Naive thymus-derived CD4-positive, alpha-beta T cell (primary cell): ENCODE results near the gene MAP3K1. TPM values are rescaled to one million over a fixed set of nuclear protein-coding genes. Genes with fewer than 3 reads are reported as not detected.

Experiments
- ATAC-seq: fragments of 150-1000 bp; cut with Tn5 transposase; 2 replicates; pipeline ENCODE4 v1.10.0; 2021; ENCODE audit warnings: mild to moderate bottlenecking, moderate library complexity
- CTCF ChIA-PET: fragments of 350-600 bp; sonication (Branson Sonifier 250); formaldehyde crosslinking; loops from one replicate; lab custom pipeline; 2021; ENCODE audit warnings: antibody characterized with exemption; lab: Charles Lee
- POLR2A ChIA-PET: fragments of 350-600 bp; sonication (Branson Sonifier 250); formaldehyde crosslinking; loops from one replicate; lab custom pipeline; 2021; ENCODE audit warnings: antibody characterized with exemption, inconsistent platforms; lab: Charles Lee
- DNase-seq, 9 donors: peaks; one replicate each; pipeline versions ENCODE4 v3.0.0 to v3.0.0-alpha.2; 2020 to 2022; ENCODE audit warnings: mixed read lengths in 1 of 9
- H3K27ac ChIP-seq: one replicate; pipeline ENCODE4 v1.7.0; 2013; ENCODE audit warnings: mild to moderate bottlenecking, low read depth, low read length, moderate library complexity
- H3K27me3 ChIP-seq, 2 donors: one replicate each; pipeline ENCODE4 v1.7.0; 2013; ENCODE audit warnings: low read length in 2 of 2, mild to moderate bottlenecking in 2 of 2, moderate library complexity in 2 of 2; ENCODE audit not compliant: control insufficient read depth in 2 of 2, insufficient read depth in 2 of 2
- H3K36me3 ChIP-seq, 3 experiments: 1 replicate in 2 of 3; 2 replicates in 1 of 3; pipeline ENCODE4 v1.7.0; 2013; ENCODE audit warnings: low read length in 3 of 3, mild to moderate bottlenecking in 3 of 3, moderate library complexity in 1 of 3; ENCODE audit not compliant: insufficient read depth in 3 of 3, control insufficient read depth in 2 of 3
- H3K4me1 ChIP-seq, 2 donors: one replicate each; pipeline ENCODE4 v1.7.0; 2013; ENCODE audit warnings: low read length in 2 of 2, mild to moderate bottlenecking in 2 of 2, moderate library complexity in 1 of 2; ENCODE audit not compliant: control insufficient read depth in 2 of 2, insufficient read depth in 2 of 2
- H3K4me3 ChIP-seq: 2 replicates; pipeline ENCODE4 v1.7.0; 2013; ENCODE audit warnings: mild to moderate bottlenecking, low read length
- H3K9me3 ChIP-seq, 3 experiments: 1 replicate in 2 of 3; 2 replicates in 1 of 3; pipeline ENCODE4 v1.7.0; 2013; ENCODE audit warnings: low read length in 3 of 3; ENCODE audit not compliant: control insufficient read depth in 2 of 3
- H3K27ac Mint-ChIP-seq, 9 donors: one replicate each; pipeline ENCODE4 v1.8.0; 2020 to 2022; ENCODE audit warnings: mixed read lengths in 9 of 9, mild to moderate bottlenecking in 8 of 9, moderate library complexity in 5 of 9, inconsistent platforms in 2 of 9
- H3K27me3 Mint-ChIP-seq, 5 donors: one replicate each; pipeline ENCODE4 v1.8.0; 2021 to 2022; ENCODE audit warnings: mixed read lengths in 5 of 5, mild to moderate bottlenecking in 1 of 5
- H3K36me3 Mint-ChIP-seq, 5 donors: one replicate each; pipeline ENCODE4 v1.8.0; 2020 to 2022; ENCODE audit warnings: mixed read lengths in 5 of 5, mild to moderate bottlenecking in 3 of 5, inconsistent platforms in 1 of 5
- H3K4me1 Mint-ChIP-seq, 7 donors: one replicate each; pipeline ENCODE4 v1.8.0; 2020 to 2022; ENCODE audit warnings: mixed read lengths in 7 of 7, mild to moderate bottlenecking in 3 of 7, inconsistent platforms in 1 of 7
- H3K4me3 Mint-ChIP-seq, 10 donors: one replicate each; pipeline ENCODE4 v1.8.0; 2020 to 2022; ENCODE audit warnings: mild to moderate bottlenecking in 10 of 10, mixed read lengths in 10 of 10, moderate library complexity in 6 of 10, inconsistent platforms in 2 of 10
- H3K9me3 Mint-ChIP-seq, 11 donors: one replicate each; pipeline ENCODE4 v1.8.0; 2020 to 2022; ENCODE audit warnings: mixed read lengths in 11 of 11, mild to moderate bottlenecking in 4 of 11, inconsistent platforms in 1 of 11, moderate library complexity in 1 of 11
- intact Hi-C, 2 donors: fragments of 100-400 bp; cut with micrococcal nuclease; formaldehyde crosslinking; loops; one replicate each; pipeline ENCODE4 v1.15.1; 2023
- polyA plus RNA-seq, 2 donors: library from polyadenylated mRNA; unstranded; fragments of 300-500 nt; fragmentation: Illumina TruSeq; gene quantifications; one replicate each; pipeline ENCODE4 v1.2.3, GENCODE V29; 2021
- total RNA-seq, 6 experiments: library from RNA in 5 of 6; stranded (reverse) in 5 of 6; gene quantifications; 1 replicate in 5 of 6; 2 replicates in 1 of 6; pipeline ENCODE4 v1.2.3 and lab custom pipeline; 2021 to 2026

The MAP3K1 gene
- total and polyA plus RNA-seq, 7 experiments from 2014 or later, result 43.0 to 85.4 (median 61.8) TPM

DNA sequence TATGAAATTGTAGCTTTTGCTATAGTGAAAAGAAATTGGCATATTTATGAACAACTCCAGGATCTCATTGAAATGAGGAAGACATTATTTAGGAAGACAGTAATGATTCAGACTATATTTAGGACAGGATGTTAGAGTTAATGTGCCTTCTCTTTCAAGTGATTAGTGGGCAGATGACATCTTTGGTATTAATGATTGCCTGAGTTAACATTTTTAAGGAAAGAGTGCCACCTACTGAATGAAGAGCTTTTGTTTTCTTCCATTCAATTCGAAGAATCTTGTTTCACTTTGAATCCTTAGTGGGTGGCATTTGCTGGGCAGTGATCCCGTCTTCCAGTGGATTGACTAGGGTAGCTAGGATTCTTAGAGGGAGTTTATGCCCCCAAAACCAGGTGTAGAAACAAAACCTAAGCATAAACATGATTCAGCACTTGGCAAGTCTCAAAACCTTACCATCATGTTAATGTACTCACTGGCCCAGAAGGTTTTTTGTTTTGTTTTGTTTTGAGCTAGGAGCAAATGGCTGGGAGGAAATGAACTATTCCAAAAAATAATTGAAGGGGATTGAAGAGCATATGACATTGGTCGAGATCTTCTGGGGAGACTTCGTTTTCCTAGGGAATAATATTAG lies 23.2 kb downstream of the MAP3K1 start:
- H3K9me3 Mint-ChIP-seq, result no peaks in the 10 kb centered on the region
- no peaks in the 10 kb centered on the region for H3K36me3 Mint-ChIP-seq
- peak; percentile 75 for ATAC-seq
- H3K27me3 ChIP-seq, result no peaks in the 10 kb centered on the region
- peaks cover 63 to 95% (median 90%) of the 10 kb centered on the region in 7 donors for H3K4me1 Mint-ChIP-seq
- ChIA-PET CTCF (interaction anchor here (0.6 to 6.3 kb wide), 29 partner anchors 9 to 1666 kb away, joined by 3 to 131 read pairs (median 4); partner anchors contain the start of gene MAP3K1), POLR2A (interaction anchor here (0.5 to 2.5 kb wide), 8 partner anchors 8 to 567 kb away, joined by 3 to 13 read pairs (median 4); no protein-coding TSS in a partner anchor)
- DNase-seq, result peak in 7 of 9 donors; percentile 33 to 61 (median 48)
- peaks cover 8 to 87% of the 10 kb centered on the region in 2 donors for H3K4me1 ChIP-seq
- H3K27ac ChIP-seq, result peak overlapping the region; percentile 42
- peak overlapping the region; percentile 19 to 79 (median 57) for H3K4me3 Mint-ChIP-seq
- peak overlapping the region; percentile 8 to 95 (median 78) for H3K27ac Mint-ChIP-seq
- no peaks in the 10 kb centered on the region for H3K36me3 ChIP-seq
- H3K9me3 ChIP-seq, result no peaks in the 10 kb centered on the region
- no peaks in the 10 kb centered on the region for H3K27me3 Mint-ChIP-seq
- no peak overlapping the region for H3K4me3 ChIP-seq
- intact Hi-C loops, result loop anchor here (1.0 to 5.0 kb wide), 7 partner anchors 357 to 902 kb away; no protein-coding TSS in a partner anchor

DNA sequence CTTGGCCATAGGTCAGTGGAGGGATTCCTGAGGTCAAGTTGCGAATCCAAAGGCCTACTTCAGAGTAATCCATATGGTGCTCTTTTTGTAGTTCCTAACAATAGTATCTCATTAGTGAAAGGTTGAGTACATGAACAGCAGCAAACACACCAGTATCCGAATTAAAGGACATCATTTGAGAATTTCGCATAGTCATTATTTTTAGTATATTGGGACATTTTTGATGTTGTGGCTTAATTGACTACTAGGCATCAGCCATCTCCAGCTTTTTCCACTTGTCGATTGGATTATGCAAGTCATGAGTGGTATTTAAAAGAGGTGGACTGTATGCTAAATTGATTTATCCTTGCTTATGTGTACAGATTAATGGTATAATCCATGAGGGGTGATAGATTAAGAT lies 23.7 kb downstream of the MAP3K1 start:
- no peaks in the 10 kb centered on the region for H3K36me3 Mint-ChIP-seq
- Histone ChIP-seq H3K27me3 (no peaks in the 10 kb centered on the region), H3K36me3 (no peaks in the 10 kb centered on the region), H3K27ac (peak overlapping the region; percentile 42), H3K4me1 (peaks cover 8 to 86% of the 10 kb centered on the region in 2 donors), H3K4me3 (no peak overlapping the region), H3K9me3 (no peaks in the 10 kb centered on the region)
- no peaks in the 10 kb centered on the region for H3K27me3 Mint-ChIP-seq
- ATAC-seq (no peak), DNase-seq (no peak)
- ChIA-PET CTCF (interaction anchor here (0.7 to 6.3 kb wide), 14 partner anchors 8 to 575 kb away, joined by 3 to 131 read pairs (median 8); partner anchors contain the start of gene MAP3K1), POLR2A (interaction anchor here (0.5 to 2.5 kb wide), 4 partner anchors 8 to 567 kb away, joined by 4 to 13 read pairs (median 6); no protein-coding TSS in a partner anchor)
- H3K27ac Mint-ChIP-seq, result peak overlapping the region; percentile 8 to 95 (median 78)
- peaks cover 64 to 94% (median 89%) of the 10 kb centered on the region in 7 donors for H3K4me1 Mint-ChIP-seq
- intact Hi-C loops, result loop anchor here (2.0 to 5.0 kb wide), 4 partner anchors 512 to 902 kb away; no protein-coding TSS in a partner anchor
- H3K9me3 Mint-ChIP-seq, result no peaks in the 10 kb centered on the region
- peak overlapping the region in 7 of 10 donors; percentile 32 to 79 (median 60) for H3K4me3 Mint-ChIP-seq

DNA sequence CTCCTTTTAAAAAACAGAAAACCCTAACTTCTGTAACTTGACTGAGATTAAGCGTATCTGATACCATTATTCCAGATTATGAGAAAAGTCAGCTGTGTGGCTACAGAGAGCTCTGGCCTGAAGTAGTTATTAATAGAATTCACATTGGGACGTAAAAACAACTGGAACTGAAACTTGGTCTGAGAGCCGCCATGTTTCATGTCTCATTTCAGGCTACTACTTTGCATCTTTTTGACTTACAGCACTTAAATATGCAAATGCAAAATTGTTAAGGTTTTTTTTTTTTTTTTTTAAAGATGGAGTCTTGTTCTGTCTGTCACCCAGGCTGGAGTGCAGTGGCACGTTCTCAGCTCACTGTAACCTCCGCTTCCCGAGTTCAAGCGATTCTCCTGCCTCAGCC lies 25.2 kb downstream of the MAP3K1 start:
- Mint-ChIP-seq H3K9me3 (no peaks in the 10 kb centered on the region), H3K4me3 (peak overlapping the region in 3 of 10 donors; percentile 52 to 59 (median 53)), H3K36me3 (peaks cover 0 to 4% (median 0%) of the 10 kb centered on the region in 5 donors), H3K4me1 (peaks cover 64 to 93% (median 89%) of the 10 kb centered on the region in 7 donors), H3K27me3 (no peaks in the 10 kb centered on the region), H3K27ac (peak overlapping the region in 4 of 9 donors; percentile 18 to 48 (median 40))
- Histone ChIP-seq H3K36me3 (no peaks in the 10 kb centered on the region), H3K4me1 (peaks cover 19 to 85% of the 10 kb centered on the region in 2 donors), H3K27me3 (no peaks in the 10 kb centered on the region), H3K9me3 (no peaks in the 10 kb centered on the region), H3K27ac (no peak overlapping the region), H3K4me3 (no peak overlapping the region)
- ChIA-PET CTCF (interaction anchor here (0.8 to 3.5 kb wide), 3 partner anchors 13 to 570 kb away, joined by 3 to 23 read pairs (median 4); no protein-coding TSS in a partner anchor), POLR2A (interaction anchor here (0.7 to 0.9 kb wide), 2 partner anchors 12 to 26 kb away, joined by 4 to 5 read pairs; no protein-coding TSS in a partner anchor)
- intact Hi-C loops, result no loop called here
- no peak for DNase-seq
- no peak for ATAC-seq

DNA sequence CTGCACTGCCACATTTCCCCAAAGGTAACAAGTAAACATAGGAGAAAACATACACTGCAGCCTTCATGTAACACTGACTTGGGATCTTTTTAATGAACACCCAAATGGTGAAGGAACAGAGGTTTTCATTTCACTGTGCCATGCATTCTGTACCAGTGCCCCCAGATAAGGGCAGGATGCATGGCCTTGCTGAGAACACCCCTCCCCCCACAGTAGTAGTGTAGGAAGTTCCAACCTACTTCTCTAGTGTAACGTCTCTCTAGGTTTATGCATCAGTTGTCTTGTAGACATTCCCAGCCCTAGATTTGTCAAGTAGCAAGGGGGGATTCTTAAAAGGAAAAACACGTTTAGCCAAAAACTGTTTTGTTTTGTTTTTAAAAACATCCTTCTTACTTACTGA lies 29.9 kb downstream of the MAP3K1 start:
- no peaks in the 10 kb centered on the region for H3K27me3 ChIP-seq
- no peak overlapping the region for H3K4me3 ChIP-seq
- Mint-ChIP-seq H3K27me3 (no peaks in the 10 kb centered on the region), H3K27ac (peak overlapping the region in 3 of 9 donors; percentile 2 to 76 (median 63)), H3K4me3 (peak overlapping the region in 9 of 10 donors; percentile 9 to 71 (median 39)), H3K36me3 (peaks cover 0 to 9% (median 3%) of the 10 kb centered on the region in 5 donors), H3K9me3 (no peaks in the 10 kb centered on the region), H3K4me1 (peaks cover 66 to 96% (median 92%) of the 10 kb centered on the region in 7 donors)
- CTCF ChIA-PET, result interaction anchor here (0.6 to 1.7 kb wide), 2 partner anchors 574 to 599 kb away, joined by 4 read pairs; no protein-coding TSS in a partner anchor
- no peaks in the 10 kb centered on the region for H3K9me3 ChIP-seq
- H3K36me3 ChIP-seq, result no peaks in the 10 kb centered on the region
- ATAC-seq (peak; percentile 47), DNase-seq (peak in 2 of 9 donors; percentile 37 to 38)
- intact Hi-C loops, result loop anchor here in 1 of 2 donors (1.0 kb wide), 1 partner anchor 8 kb away; no protein-coding TSS in a partner anchor
- POLR2A ChIA-PET, result no interaction called here
- peaks cover 26 to 87% of the 10 kb centered on the region in 2 donors for H3K4me1 ChIP-seq
- no peak overlapping the region for H3K27ac ChIP-seq

DNA sequence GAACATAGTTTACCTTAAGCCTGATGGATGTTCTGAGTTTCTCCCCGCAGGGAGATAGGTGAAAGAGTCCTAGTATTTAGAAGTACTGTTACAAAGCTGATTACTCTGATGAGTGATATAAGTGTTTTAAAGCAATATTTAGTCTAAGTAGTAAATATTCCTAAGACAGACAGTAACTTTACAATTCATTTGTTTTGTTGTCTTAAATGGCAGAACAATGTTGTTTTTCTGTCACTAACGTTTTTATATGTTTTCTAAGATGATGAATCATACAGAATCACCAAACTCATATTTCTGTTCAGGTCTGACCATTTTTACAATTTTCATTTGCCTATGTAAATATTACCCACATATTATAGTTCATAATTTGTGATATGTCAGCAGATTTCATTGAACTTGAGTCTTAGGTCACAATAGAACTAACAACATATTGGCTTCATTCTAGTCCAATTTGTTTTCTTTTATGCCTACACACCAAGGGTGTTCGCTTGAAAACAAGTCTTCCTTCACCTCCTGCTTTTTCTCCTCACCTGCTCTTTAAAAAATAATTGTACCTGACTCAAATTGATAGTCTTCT lies 30.6 kb downstream of the MAP3K1 start:
- H3K36me3 ChIP-seq, result no peaks in the 10 kb centered on the region
- Mint-ChIP-seq H3K36me3 (peaks cover 0 to 9% (median 3%) of the 10 kb centered on the region in 5 donors), H3K4me3 (peak overlapping the region in 7 of 10 donors; percentile 36 to 71 (median 56)), H3K9me3 (no peaks in the 10 kb centered on the region), H3K27me3 (no peaks in the 10 kb centered on the region), H3K27ac (peak overlapping the region in 3 of 9 donors; percentile 11 to 43 (median 21)), H3K4me1 (peaks cover 66 to 99% (median 94%) of the 10 kb centered on the region in 7 donors)
- DNase-seq, result no peak
- CTCF ChIA-PET, result no interaction called here
- no peak overlapping the region for H3K4me3 ChIP-seq
- H3K27ac ChIP-seq, result no peak overlapping the region
- no peak for ATAC-seq
- H3K4me1 ChIP-seq, result peaks cover 26 to 90% of the 10 kb centered on the region in 2 donors
- no peaks in the 10 kb centered on the region for H3K27me3 ChIP-seq
- intact Hi-C loops, result loop anchor here in 1 of 2 donors (1.0 kb wide), 1 partner anchor 7 kb away; no protein-coding TSS in a partner anchor
- H3K9me3 ChIP-seq, result no peaks in the 10 kb centered on the region
- POLR2A ChIA-PET, result no interaction called here

DNA sequence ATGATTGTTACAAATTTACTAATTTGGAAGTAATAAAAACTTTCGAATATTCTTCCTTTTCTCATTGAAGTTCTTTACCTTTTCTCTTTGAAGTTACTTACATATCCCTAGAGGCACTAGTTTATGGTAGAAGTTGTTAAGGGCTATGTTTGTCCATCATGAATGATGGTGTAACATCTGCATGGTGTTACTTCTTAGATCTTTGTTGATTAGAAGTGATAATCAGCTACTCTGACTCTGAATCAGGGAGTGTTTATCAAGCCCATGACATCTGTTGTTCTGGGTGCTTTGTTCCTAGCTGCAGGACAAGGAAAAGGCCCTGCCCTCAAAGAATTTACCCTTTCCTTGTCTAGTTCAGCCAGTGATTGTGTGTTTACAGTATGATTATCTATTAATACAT lies 32.9 kb downstream of the MAP3K1 start:
- Mint-ChIP-seq H3K4me3 (peak overlapping the region in 9 of 10 donors; percentile 12 to 72 (median 61)), H3K27ac (peak overlapping the region in 3 of 9 donors; percentile 14 to 57 (median 31)), H3K9me3 (no peaks in the 10 kb centered on the region), H3K4me1 (peaks cover 72 to 99% (median 91%) of the 10 kb centered on the region in 7 donors), H3K27me3 (no peaks in the 10 kb centered on the region), H3K36me3 (peaks cover 0 to 13% (median 3%) of the 10 kb centered on the region in 5 donors)
- ChIA-PET CTCF (interaction anchor here (0.6 to 0.9 kb wide), 2 partner anchors 221 to 322 kb away, joined by 3 read pairs; no protein-coding TSS in a partner anchor), POLR2A (no interaction called here)
- H3K4me1 ChIP-seq, result peaks cover 46 to 93% of the 10 kb centered on the region in 2 donors
- ATAC-seq (peak; percentile 24), DNase-seq (no peak)
- H3K4me3 ChIP-seq, result no peak overlapping the region
- H3K27ac ChIP-seq, result no peak overlapping the region
- no peaks in the 10 kb centered on the region for H3K9me3 ChIP-seq
- intact Hi-C loops, result loop anchor here in 1 of 2 donors (2.0 kb wide), 1 partner anchor 15 kb away; no protein-coding TSS in a partner anchor
- no peaks in the 10 kb centered on the region for H3K36me3 ChIP-seq
- H3K27me3 ChIP-seq, result no peaks in the 10 kb centered on the region
